ENCODE data around the gene NHP2. TPM values are rescaled to one million over a fixed set of nuclear protein-coding genes. Genes with fewer than 3 reads are reported as not detected.
A peak's percentile ranks its signal among the peaks of the same experiment; 100 is the strongest.
"Not testable (repeated sequence)": the region's sequence is repeated elsewhere in the genome, so short reads cannot be mapped to it uniquely, and the experiment has no call there.

NHP2 gene
- total RNA-seq, result 106 and 132 TPM in 2 replicates

- peak; percentile 98 to 99 for DNase-seq (ENCODE audit: low read depth in 2 of 2)
Measured at GRCh38 chr5:178153530-178154340, at the start of gene NHP2. TSS of gene NHP2 (minus strand) at chr5:178153885. CDS start at chr5:178153817, 68 bp downstream.

GRCh38 chr5:178202541-178202940, 48.9 kb upstream of the NHP2 start:
- no peak for DNase-seq (ENCODE audit: low read depth in 2 of 2)

GRCh38 chr5:178201927-178202235, 48.2 kb upstream of the NHP2 start:
- peak in 1 of 2 donors; percentile 46 for DNase-seq (ENCODE audit: low read depth in 2 of 2)

- no peak for DNase-seq (ENCODE audit: low read depth in 2 of 2)
Measured at GRCh38 chr5:178201221-178201926, 47.7 kb upstream of the NHP2 start.

- DNase-seq (ENCODE audit: low read depth in 2 of 2), result no peak
Measured at GRCh38 chr5:178199581-178200434, 46.1 kb upstream of the NHP2 start.

GRCh38 chr5:178198706-178199105, 45.0 kb upstream of the NHP2 start:
- no peak for DNase-seq (ENCODE audit: low read depth in 2 of 2)

- DNase-seq (ENCODE audit: low read depth in 2 of 2), result not testable (repeated sequence)
Measured at GRCh38 chr5:178198151-178198550, 44.5 kb upstream of the NHP2 start.

- no peak for DNase-seq (ENCODE audit: low read depth in 2 of 2)
Measured at GRCh38 chr5:178196986-178197385, 43.3 kb upstream of the NHP2 start.

GRCh38 chr5:178196281-178196812, 42.7 kb upstream of the NHP2 start:
- DNase-seq (ENCODE audit: low read depth in 2 of 2), result no peak

- DNase-seq (ENCODE audit: low read depth in 2 of 2), result no peak
Measured at GRCh38 chr5:178194026-178194425, 40.3 kb upstream of the NHP2 start.

GRCh38 chr5:178193251-178193809, 39.6 kb upstream of the NHP2 start:
- DNase-seq (ENCODE audit: low read depth in 2 of 2), result no peak

GRCh38 chr5:178192787-178193186, 39.1 kb upstream of the NHP2 start:
- no peak for DNase-seq (ENCODE audit: low read depth in 2 of 2)

- DNase-seq (ENCODE audit: low read depth in 2 of 2), result no peak
Measured at GRCh38 chr5:178192244-178192643, 38.6 kb upstream of the NHP2 start.

GRCh38 chr5:178191661-178192060, 38.0 kb upstream of the NHP2 start:
- DNase-seq (ENCODE audit: low read depth in 2 of 2), result no peak

- no peak for DNase-seq (ENCODE audit: low read depth in 2 of 2)
Measured at GRCh38 chr5:178189433-178189832, 35.7 kb upstream of the NHP2 start.

GRCh38 chr5:178187014-178187413, 33.3 kb upstream of the NHP2 start, which contains the start of gene GMCL2:
TSS of gene GMCL2 (minus strand) at chr5:178187371. CDS start at chr5:178187299, 72 bp downstream.
- DNase-seq (ENCODE audit: low read depth in 2 of 2), result no peak

GRCh38 chr5:178186427-178186826, 32.7 kb upstream of the NHP2 start:
- DNase-seq (ENCODE audit: low read depth in 2 of 2), result no peak

- DNase-seq (ENCODE audit: low read depth in 2 of 2), result no peak
Measured at GRCh38 chr5:178182158-178182876, 28.6 kb upstream of the NHP2 start.

- DNase-seq (ENCODE audit: low read depth in 2 of 2), result no peak
Measured at GRCh38 chr5:178180141-178180863, 26.6 kb upstream of the NHP2 start.

- no peak for DNase-seq (ENCODE audit: low read depth in 2 of 2)
Measured at GRCh38 chr5:178177569-178177968, 23.9 kb upstream of the NHP2 start.
